ENCODE measurements around the gene PHF12. TPM values are rescaled to one million over a fixed set of nuclear protein-coding genes. Genes with fewer than 3 reads are reported as not detected.

Gene PHF12
- total RNA-seq, 1 donor from 2014 or later: 7.1 TPM

DNA sequence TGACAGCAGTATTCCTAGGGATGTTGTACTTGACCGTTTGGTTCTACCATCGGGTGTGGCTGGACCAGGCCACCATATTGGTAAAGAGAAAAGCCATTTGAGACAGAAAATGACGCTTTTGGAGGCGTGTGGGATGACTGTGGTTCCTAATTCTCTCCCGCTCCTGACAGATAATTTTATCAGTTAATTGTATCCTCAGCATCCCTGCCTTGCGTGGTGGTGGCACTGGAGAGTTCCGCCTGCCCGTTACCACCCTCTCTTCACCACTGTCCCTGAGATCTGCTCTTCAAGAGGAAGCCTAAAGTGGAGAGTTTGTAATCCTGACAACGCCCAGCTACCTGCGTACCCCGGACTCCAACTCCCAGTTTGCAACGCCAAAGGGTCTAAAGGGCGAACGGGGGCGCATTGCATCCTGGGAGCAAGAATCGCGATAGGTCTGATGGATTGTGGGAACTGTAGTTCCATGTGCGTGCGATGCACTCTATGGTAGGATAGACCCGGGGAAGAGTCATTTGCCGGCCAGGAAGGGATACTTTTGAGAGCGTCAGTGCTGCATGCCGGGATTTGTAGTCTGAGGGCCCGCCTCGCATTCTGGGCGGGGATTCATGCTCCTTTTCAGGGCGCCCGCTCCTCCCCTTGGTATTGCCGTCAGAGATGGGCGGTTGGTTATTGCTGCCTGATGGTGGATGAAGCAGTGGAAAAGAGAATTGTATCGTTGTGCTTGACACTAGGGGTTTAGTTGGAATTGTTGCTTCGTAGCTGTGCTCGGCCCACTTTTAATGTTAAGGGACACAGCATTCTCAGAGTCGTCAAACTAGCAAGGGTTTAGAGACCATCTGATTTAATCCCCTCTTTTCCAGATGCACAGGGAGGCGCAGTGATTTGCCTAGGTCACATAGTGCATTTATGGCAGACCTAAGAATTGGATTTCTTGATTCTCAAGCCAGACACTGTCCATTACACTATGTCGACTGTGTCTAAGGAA, 965 bp upstream of the PHF12 start:
- Histone ChIP-seq H3K4me3 (ENCODE audit: low read depth, low read length) (peak overlapping the region; percentile 73), H3K27me3 (ENCODE audit: control insufficient read depth, insufficient read depth, low read length) (no peaks in the 10 kb centered on the region), H3K36me3 (ENCODE audit: control insufficient read depth, insufficient read depth, low read length) (no peaks in the 10 kb centered on the region)
- FAIRE-seq (peak; percentile 86), DNase-seq (ENCODE audit: low read depth) (peak; percentile 99)
- TF ChIP-seq, protein P1, sequence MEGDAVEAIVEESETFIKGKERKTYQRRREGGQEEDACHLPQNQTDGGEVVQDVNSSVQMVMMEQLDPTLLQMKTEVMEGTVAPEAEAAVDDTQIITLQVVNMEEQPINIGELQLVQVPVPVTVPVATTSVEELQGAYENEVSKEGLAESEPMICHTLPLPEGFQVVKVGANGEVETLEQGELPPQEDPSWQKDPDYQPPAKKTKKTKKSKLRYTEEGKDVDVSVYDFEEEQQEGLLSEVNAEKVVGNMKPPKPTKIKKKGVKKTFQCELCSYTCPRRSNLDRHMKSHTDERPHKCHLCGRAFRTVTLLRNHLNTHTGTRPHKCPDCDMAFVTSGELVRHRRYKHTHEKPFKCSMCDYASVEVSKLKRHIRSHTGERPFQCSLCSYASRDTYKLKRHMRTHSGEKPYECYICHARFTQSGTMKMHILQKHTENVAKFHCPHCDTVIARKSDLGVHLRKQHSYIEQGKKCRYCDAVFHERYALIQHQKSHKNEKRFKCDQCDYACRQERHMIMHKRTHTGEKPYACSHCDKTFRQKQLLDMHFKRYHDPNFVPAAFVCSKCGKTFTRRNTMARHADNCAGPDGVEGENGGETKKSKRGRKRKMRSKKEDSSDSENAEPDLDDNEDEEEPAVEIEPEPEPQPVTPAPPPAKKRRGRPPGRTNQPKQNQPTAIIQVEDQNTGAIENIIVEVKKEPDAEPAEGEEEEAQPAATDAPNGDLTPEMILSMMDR (IDR thresholded peaks at IDR 0.05; ENCODE audit: insufficient read depth, low read length, severe bottlenecking): no peak

GRCh38 chr17:28950752-28951427, 428 bp downstream of the PHF12 start:
- DNase-seq (ENCODE audit: low read depth) (no peak), FAIRE-seq (no peak)
- Histone ChIP-seq H3K27me3 (ENCODE audit: control insufficient read depth, insufficient read depth, low read length) (no peaks in the 10 kb centered on the region), H3K4me3 (ENCODE audit: low read depth, low read length) (peak overlapping the region; percentile 82), H3K36me3 (ENCODE audit: control insufficient read depth, insufficient read depth, low read length) (no peaks in the 10 kb centered on the region)
- TF ChIP-seq, protein P1 (IDR thresholded peaks at IDR 0.05; ENCODE audit: insufficient read depth, low read length, severe bottlenecking): no peak

GRCh38 chr17:28950017-28950751, 1.1 kb downstream of the PHF12 start:
- H3K36me3 ChIP-seq (ENCODE audit: control insufficient read depth, insufficient read depth, low read length): no peaks in the 10 kb centered on the region
- TF ChIP-seq, protein P1 (IDR thresholded peaks at IDR 0.05; ENCODE audit: insufficient read depth, low read length, severe bottlenecking): no peak
- DNase-seq (ENCODE audit: low read depth): no peak
- no peaks in the 10 kb centered on the region for H3K27me3 ChIP-seq (ENCODE audit: control insufficient read depth, insufficient read depth, low read length)
- peak overlapping the region; percentile 82 for H3K4me3 ChIP-seq (ENCODE audit: low read depth, low read length)
- no peak for FAIRE-seq

- DNase-seq (ENCODE audit: low read depth) (peak; percentile 32), FAIRE-seq (no peak)
- TF ChIP-seq, protein P1 (IDR thresholded peaks at IDR 0.05; ENCODE audit: insufficient read depth, low read length, severe bottlenecking): no peak
- no peaks in the 10 kb centered on the region for H3K27me3 ChIP-seq (ENCODE audit: control insufficient read depth, insufficient read depth, low read length)
- H3K4me3 ChIP-seq (ENCODE audit: low read depth, low read length): peak overlapping the region; percentile 82
- no peaks in the 10 kb centered on the region for H3K36me3 ChIP-seq (ENCODE audit: control insufficient read depth, insufficient read depth, low read length)
Measured at GRCh38 chr17:28949185-28950016, 1.9 kb downstream of the PHF12 start.

- peak overlapping the region; percentile 82 for H3K4me3 ChIP-seq (ENCODE audit: low read depth, low read length)
- DNase-seq (ENCODE audit: low read depth) (no peak), FAIRE-seq (no peak)
Measured at GRCh38 chr17:28948873-28949184, 2.5 kb downstream of the PHF12 start.

More at GRCh38 chr17:28948873-28949184, 2.5 kb downstream of the PHF12 start:
- TF ChIP-seq, protein P1 (IDR thresholded peaks at IDR 0.05; ENCODE audit: insufficient read depth, low read length, severe bottlenecking): no peak
- Histone ChIP-seq H3K27me3 (ENCODE audit: control insufficient read depth, insufficient read depth, low read length) (no peaks in the 10 kb centered on the region), H3K36me3 (ENCODE audit: control insufficient read depth, insufficient read depth, low read length) (no peaks in the 10 kb centered on the region)

Data from bronchial epithelial cell (primary cell).